ENCODE measurements around the gene INPP5A.
"Not testable (repeated sequence)": the region's sequence is repeated elsewhere in the genome, so short reads cannot be mapped to it uniquely, and the experiment has no call there.

The INPP5A gene

GRCh38 chr10:132537684-132538001, at the start of gene INPP5A:
Gene INPP5A, plus strand, starts transcription at chr10:132537787. Its CDS starts 310 bp downstream, at chr10:132538097.
- no peak for FAIRE-seq
- no peak for DNase-seq (ENCODE audit: insufficient read length, low spot score)

GRCh38 chr10:132488231-132488821, 49.3 kb upstream of the INPP5A start:
- FAIRE-seq = no peak

GRCh38 chr10:132489053-132489703, 48.4 kb upstream of the INPP5A start:
- no peak for FAIRE-seq

More at GRCh38 chr10:132488231-132488821, 49.3 kb upstream of the INPP5A start:
- DNase-seq (ENCODE audit: insufficient read length, low spot score) = no peak

GRCh38 chr10:132489704-132490534, 47.7 kb upstream of the INPP5A start:
- FAIRE-seq (no peak), DNase-seq (ENCODE audit: insufficient read length, low spot score) (no peak)

More at GRCh38 chr10:132489053-132489703, 48.4 kb upstream of the INPP5A start:
- no peak for DNase-seq (ENCODE audit: insufficient read length, low spot score)

- FAIRE-seq; DNase-seq (ENCODE audit: insufficient read length, low spot score): not testable (repeated sequence)
Measured at GRCh38 chr10:132491534-132491933, 46.1 kb upstream of the INPP5A start.

GRCh38 chr10:132492323-132493025, 45.1 kb upstream of the INPP5A start:
- no peak for DNase-seq (ENCODE audit: insufficient read length, low spot score)
- no peak for FAIRE-seq

GRCh38 chr10:132493246-132493755, 44.3 kb upstream of the INPP5A start:
- FAIRE-seq (no peak), DNase-seq (ENCODE audit: insufficient read length, low spot score) (no peak)

- DNase-seq (ENCODE audit: insufficient read length, low spot score) = no peak
- no peak for FAIRE-seq
Measured at GRCh38 chr10:132493756-132494290, 43.8 kb upstream of the INPP5A start.

- FAIRE-seq (no peak), DNase-seq (ENCODE audit: insufficient read length, low spot score) (no peak)
Measured at GRCh38 chr10:132494866-132495630, 42.5 kb upstream of the INPP5A start.

- DNase-seq (ENCODE audit: insufficient read length, low spot score) = no peak
Measured at GRCh38 chr10:132496360-132497062, 41.1 kb upstream of the INPP5A start.

GRCh38 chr10:132497063-132497680, 40.4 kb upstream of the INPP5A start:
- no peak for FAIRE-seq
- DNase-seq (ENCODE audit: insufficient read length, low spot score) = no peak

More at GRCh38 chr10:132496360-132497062, 41.1 kb upstream of the INPP5A start:
- FAIRE-seq = no peak

- no peak for FAIRE-seq
- DNase-seq (ENCODE audit: insufficient read length, low spot score) = no peak
Measured at GRCh38 chr10:132497861-132498561, 39.6 kb upstream of the INPP5A start.

- peak; percentile 55 for FAIRE-seq
- DNase-seq (ENCODE audit: insufficient read length, low spot score) = no peak
Measured at GRCh38 chr10:132498562-132499366, 38.8 kb upstream of the INPP5A start.

GRCh38 chr10:132499367-132499685, 38.3 kb upstream of the INPP5A start:
- no peak for FAIRE-seq
- no peak for DNase-seq (ENCODE audit: insufficient read length, low spot score)

GRCh38 chr10:132500781-132501415, 36.7 kb upstream of the INPP5A start:
- FAIRE-seq (no peak), DNase-seq (ENCODE audit: insufficient read length, low spot score) (no peak)

GRCh38 chr10:132502544-132503300, 34.9 kb upstream of the INPP5A start:
- FAIRE-seq = no peak

More at GRCh38 chr10:132502544-132503300, 34.9 kb upstream of the INPP5A start:
- DNase-seq (ENCODE audit: insufficient read length, low spot score) = no peak

Measured in HTR-8/SVneo (cell line).